ENCODE data around the gene TMEM163. TPM values are rescaled to one million over a fixed set of nuclear protein-coding genes. Genes with fewer than 3 reads are reported as not detected.

Gene TMEM163
- total RNA-seq, 2 donors from 2014 or later, result 0.24 TPM; not detected in 1

DNA sequence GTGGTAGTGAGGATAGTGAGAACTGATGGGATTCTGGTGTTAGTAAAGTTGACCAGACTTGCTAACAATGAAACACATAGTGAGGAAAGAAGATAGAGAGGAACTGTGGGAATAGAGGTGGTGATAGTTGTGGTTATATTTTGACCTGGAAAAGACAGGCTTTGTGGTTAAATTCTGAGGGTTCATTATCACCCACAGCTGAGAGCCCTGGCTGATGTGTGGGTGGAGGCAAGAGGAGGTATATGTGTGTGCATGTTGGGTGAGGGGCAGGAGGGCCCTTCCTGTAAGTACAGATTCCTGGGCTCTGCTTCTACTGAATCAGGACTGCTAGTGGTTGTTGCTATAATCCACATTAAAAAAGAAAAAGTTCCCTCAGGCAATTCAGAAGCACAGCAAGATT, 26.2 kb upstream of the TMEM163 start:
- no peak overlapping the region for H3K4me3 Mint-ChIP-seq
- H3K4me1 ChIP-seq (ENCODE audit: control insufficient read depth, insufficient read depth, low read length), result no peaks in the 10 kb centered on the region
- H3K4me3 ChIP-seq (ENCODE audit: low read length), result no peak overlapping the region
- H3K9me3 ChIP-seq (ENCODE audit: control insufficient read depth, low read length), result no peaks in the 10 kb centered on the region
- H3K9me3 Mint-ChIP-seq, result no peaks in the 10 kb centered on the region
- H3K27me3 ChIP-seq (ENCODE audit: control insufficient read depth, insufficient read depth, low read length, poor library complexity, severe bottlenecking), result no peaks in the 10 kb centered on the region
- H3K27ac Mint-ChIP-seq, result no peak overlapping the region
- no peaks in the 10 kb centered on the region for H3K4me1 Mint-ChIP-seq
- no peak for DNase-seq
- TF ChIP-seq, protein P1, sequence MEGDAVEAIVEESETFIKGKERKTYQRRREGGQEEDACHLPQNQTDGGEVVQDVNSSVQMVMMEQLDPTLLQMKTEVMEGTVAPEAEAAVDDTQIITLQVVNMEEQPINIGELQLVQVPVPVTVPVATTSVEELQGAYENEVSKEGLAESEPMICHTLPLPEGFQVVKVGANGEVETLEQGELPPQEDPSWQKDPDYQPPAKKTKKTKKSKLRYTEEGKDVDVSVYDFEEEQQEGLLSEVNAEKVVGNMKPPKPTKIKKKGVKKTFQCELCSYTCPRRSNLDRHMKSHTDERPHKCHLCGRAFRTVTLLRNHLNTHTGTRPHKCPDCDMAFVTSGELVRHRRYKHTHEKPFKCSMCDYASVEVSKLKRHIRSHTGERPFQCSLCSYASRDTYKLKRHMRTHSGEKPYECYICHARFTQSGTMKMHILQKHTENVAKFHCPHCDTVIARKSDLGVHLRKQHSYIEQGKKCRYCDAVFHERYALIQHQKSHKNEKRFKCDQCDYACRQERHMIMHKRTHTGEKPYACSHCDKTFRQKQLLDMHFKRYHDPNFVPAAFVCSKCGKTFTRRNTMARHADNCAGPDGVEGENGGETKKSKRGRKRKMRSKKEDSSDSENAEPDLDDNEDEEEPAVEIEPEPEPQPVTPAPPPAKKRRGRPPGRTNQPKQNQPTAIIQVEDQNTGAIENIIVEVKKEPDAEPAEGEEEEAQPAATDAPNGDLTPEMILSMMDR (conservative IDR thresholded peaks at IDR 0.05), result no peak
- no peak overlapping the region for H3K27ac ChIP-seq (ENCODE audit: low read depth, low read length)
- H3K27me3 Mint-ChIP-seq (ENCODE audit: insufficient read depth), result peaks cover 36% of the 10 kb centered on the region
- H3K36me3 Mint-ChIP-seq (ENCODE audit: low read depth), result no peaks in the 10 kb centered on the region
- no peak overlapping the region for H3K9ac ChIP-seq (ENCODE audit: extremely low read depth, low read length, poor library complexity, severe bottlenecking)
- H3K36me3 ChIP-seq (ENCODE audit: control insufficient read depth, insufficient read depth, low read length), result no peaks in the 10 kb centered on the region

DNA sequence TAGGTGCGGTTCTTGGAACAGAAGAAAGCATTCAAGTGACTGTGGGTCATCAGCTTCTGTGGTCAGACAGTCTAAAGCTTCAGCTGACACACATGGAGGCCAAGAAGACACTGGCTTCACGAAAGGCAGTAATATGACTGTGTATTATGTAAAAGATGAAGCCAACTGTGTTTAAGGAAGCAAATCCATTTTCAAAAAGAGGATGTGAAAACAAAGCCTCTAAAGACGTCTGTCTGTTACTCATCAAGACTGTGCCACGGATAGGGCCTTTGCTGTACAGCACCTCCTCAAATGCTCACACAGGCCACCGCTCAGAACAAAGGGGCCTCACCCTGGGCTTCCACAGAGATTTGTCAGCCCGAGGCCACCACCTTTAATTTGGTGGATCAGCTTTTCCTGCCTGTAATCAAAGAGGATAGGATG, 21.1 kb upstream of the TMEM163 start:
- 91 to 92% methylated on average over 4 to 6 of the region's 6 CpGs for WGBS, 2 experiments (ENCODE audit: insufficient coverage in 1 of 2, insufficient read length in 1 of 2)
- no peaks in the 10 kb centered on the region for H3K9me3 Mint-ChIP-seq

DNA sequence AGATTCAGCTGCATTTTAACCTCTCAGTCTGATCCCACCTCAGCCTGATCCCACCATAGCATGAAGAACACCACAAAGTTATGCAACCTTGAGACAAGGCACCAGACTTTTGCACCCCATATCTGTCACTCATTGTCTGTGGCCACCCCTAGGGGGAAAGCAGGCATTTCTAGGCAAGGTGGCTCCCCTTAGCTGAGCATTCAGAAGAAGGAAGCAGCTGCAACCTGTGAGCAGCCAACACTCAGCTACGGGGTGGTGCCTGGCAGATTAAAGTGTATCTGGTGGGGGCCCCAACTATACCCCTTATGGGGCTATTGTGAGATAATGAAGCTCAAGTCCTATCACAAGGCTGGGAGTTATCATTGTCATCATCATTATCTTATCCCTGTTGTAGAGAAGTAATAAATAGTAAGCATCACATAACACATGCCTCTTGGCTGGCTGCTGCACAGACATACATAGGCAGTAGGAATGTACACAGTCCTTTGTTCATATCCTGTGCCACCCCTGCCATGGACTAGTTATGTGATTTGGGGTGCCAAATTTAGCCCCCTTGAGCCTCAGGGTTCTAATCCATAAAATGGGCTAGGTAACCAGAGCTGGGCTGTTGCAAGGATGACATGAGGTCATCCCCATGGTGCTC, 20.6 kb upstream of the TMEM163 start:
- Mint-ChIP-seq H3K27me3 (ENCODE audit: insufficient read depth) (peaks cover 28% of the 10 kb centered on the region), H3K4me1 (no peaks in the 10 kb centered on the region), H3K27ac (no peak overlapping the region), H3K36me3 (ENCODE audit: low read depth) (no peaks in the 10 kb centered on the region), H3K9me3 (no peaks in the 10 kb centered on the region), H3K4me3 (no peak overlapping the region)
- WGBS, 2 experiments (ENCODE audit: insufficient coverage in 1 of 2, insufficient read length in 1 of 2), result 100% methylated on average over 1 of the region's 1 CpG; no CpG with 5 or more reads in 1 of the 2 experiments
- no peak for DNase-seq
- Histone ChIP-seq H3K9ac (ENCODE audit: extremely low read depth, low read length, poor library complexity, severe bottlenecking) (no peak overlapping the region), H3K27ac (ENCODE audit: low read depth, low read length) (no peak overlapping the region), H3K9me3 (ENCODE audit: control insufficient read depth, low read length) (no peaks in the 10 kb centered on the region), H3K27me3 (ENCODE audit: control insufficient read depth, insufficient read depth, low read length, poor library complexity, severe bottlenecking) (no peaks in the 10 kb centered on the region), H3K36me3 (ENCODE audit: control insufficient read depth, insufficient read depth, low read length) (no peaks in the 10 kb centered on the region), H3K4me1 (ENCODE audit: control insufficient read depth, insufficient read depth, low read length) (no peaks in the 10 kb centered on the region), H3K4me3 (ENCODE audit: low read length) (no peak overlapping the region)
- TF ChIP-seq, protein P1 (conservative IDR thresholded peaks at IDR 0.05), result no peak

More for the DNA sequence above, 21.1 kb upstream of the TMEM163 start:
- TF ChIP-seq, protein P1 (conservative IDR thresholded peaks at IDR 0.05), result no peak
- Mint-ChIP-seq H3K4me1 (no peaks in the 10 kb centered on the region), H3K27ac (no peak overlapping the region), H3K4me3 (no peak overlapping the region), H3K36me3 (ENCODE audit: low read depth) (no peaks in the 10 kb centered on the region), H3K27me3 (ENCODE audit: insufficient read depth) (peaks cover 24% of the 10 kb centered on the region)
- Histone ChIP-seq H3K9ac (ENCODE audit: extremely low read depth, low read length, poor library complexity, severe bottlenecking) (no peak overlapping the region), H3K27ac (ENCODE audit: low read depth, low read length) (no peak overlapping the region), H3K4me3 (ENCODE audit: low read length) (no peak overlapping the region), H3K36me3 (ENCODE audit: control insufficient read depth, insufficient read depth, low read length) (no peaks in the 10 kb centered on the region), H3K27me3 (ENCODE audit: control insufficient read depth, insufficient read depth, low read length, poor library complexity, severe bottlenecking) (no peaks in the 10 kb centered on the region), H3K4me1 (ENCODE audit: control insufficient read depth, insufficient read depth, low read length) (no peaks in the 10 kb centered on the region), H3K9me3 (ENCODE audit: control insufficient read depth, low read length) (no peaks in the 10 kb centered on the region)
- no peak for DNase-seq
